Measurements from ENCODE around the gene LRP2. TPM values are rescaled to one million over a fixed set of nuclear protein-coding genes. Genes with fewer than 3 reads are reported as not detected.

Gene LRP2
- total and polyA plus RNA-seq, 8 donors: 2.5 to 34.6 (median 4.0) TPM

DNA sequence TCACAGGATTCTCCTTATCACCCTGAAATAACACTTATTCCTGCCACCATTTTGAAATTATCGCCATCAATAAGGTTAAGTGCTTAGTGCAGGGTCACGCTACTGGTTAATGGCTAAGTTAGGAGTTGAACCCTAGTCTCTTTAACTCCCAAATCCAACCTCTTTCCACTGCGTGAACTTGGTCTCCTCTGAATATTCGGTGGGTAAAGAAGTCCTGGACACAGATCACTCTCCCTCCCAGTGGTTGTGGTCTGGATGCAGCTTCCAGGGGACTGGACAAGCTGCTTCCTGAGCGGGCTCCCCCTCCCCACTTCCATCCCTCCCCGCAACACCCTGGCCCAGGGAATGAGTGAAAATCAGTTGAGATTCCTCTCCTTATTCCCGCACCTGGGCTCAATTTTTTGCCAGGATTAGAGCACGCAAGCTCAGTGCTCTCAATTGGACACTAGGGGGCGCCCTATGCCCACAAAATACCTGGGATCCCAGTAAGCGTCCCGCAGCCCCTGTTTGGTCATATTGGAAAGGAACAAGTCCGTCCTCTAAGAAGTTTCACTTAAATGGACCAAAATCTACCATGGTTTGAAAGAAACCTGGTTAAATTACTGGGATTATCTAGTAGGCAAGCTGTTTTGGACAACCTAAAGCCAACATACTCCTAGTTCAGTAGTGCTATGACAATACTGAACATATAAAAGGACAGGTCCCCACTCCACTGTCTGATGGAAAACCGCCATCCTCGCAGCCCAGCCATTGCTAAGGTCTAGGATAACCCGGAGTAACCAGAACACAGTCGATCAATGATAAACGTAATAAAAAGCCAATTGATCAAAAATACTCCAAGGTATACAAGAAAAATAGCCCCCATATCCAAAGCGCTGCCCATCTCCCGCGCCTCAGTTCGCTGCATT is 252.6 kb downstream of the LRP2 start:
- ATAC-seq (peak; percentile 97), DNase-seq (peak; percentile 65 to 82 (median 82))
- TF ChIP-seq, protein P1, sequence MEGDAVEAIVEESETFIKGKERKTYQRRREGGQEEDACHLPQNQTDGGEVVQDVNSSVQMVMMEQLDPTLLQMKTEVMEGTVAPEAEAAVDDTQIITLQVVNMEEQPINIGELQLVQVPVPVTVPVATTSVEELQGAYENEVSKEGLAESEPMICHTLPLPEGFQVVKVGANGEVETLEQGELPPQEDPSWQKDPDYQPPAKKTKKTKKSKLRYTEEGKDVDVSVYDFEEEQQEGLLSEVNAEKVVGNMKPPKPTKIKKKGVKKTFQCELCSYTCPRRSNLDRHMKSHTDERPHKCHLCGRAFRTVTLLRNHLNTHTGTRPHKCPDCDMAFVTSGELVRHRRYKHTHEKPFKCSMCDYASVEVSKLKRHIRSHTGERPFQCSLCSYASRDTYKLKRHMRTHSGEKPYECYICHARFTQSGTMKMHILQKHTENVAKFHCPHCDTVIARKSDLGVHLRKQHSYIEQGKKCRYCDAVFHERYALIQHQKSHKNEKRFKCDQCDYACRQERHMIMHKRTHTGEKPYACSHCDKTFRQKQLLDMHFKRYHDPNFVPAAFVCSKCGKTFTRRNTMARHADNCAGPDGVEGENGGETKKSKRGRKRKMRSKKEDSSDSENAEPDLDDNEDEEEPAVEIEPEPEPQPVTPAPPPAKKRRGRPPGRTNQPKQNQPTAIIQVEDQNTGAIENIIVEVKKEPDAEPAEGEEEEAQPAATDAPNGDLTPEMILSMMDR (IDR thresholded peaks at IDR 0.05): peak; percentile 89 to 92
- Histone ChIP-seq H3K4me3 (no peak overlapping the region), H3K9me3 (no peaks in the 10 kb centered on the region), H3K27me3 (no peaks in the 10 kb centered on the region), H3K4me1 (peaks cover 3 to 47% of the 10 kb centered on the region in 2 donors), H3K36me3 (no peaks in the 10 kb centered on the region), H3K27ac (peak overlapping the region in 1 of 2 donors; percentile 82)
- intact Hi-C loops (cut with DNase I): no loop called here

DNA sequence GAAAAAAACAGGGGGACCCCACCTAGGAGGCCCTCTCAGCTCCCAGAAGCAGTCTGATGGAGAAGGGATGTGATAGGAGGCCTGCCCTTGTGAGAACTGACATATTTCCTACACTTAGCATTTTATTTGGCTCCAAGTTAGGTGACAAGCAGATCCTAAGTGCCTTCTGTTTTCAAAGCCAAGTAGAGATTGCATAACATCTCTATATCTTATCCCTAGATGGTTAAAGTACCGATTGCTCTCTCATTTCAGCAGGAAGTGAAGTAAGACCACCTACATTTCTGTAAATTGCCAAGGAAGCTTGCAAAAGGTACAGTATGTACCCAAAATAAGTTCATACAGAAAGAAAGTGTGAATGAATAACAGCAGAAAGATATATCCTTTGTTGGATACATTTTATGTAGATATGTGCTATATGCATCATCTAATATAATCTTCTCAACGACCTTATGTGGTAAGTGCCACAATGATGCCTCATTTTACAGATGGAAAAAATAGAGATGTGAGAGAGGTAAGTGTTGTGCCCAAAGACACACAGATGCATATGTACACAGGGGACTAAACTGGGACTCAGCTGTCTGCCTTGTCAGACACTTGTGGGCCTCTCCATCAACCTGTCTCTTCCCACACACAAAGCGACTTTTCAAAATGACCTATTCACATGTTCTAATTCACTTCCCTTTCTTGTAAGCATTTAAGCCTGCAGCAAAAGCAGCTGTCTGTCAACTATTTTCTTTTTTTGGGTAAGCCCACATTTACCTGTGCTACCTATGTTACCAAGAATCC is 254.0 kb downstream of the LRP2 start:
- no peaks in the 10 kb centered on the region for H3K27me3 ChIP-seq
- ATAC-seq (no peak), DNase-seq (no peak)
- H3K4me1 ChIP-seq: peaks cover 3 to 44% of the 10 kb centered on the region in 2 donors
- H3K36me3 ChIP-seq: no peaks in the 10 kb centered on the region
- intact Hi-C loops (cut with DNase I): no loop called here
- H3K9me3 ChIP-seq: no peaks in the 10 kb centered on the region
- peak overlapping the region in 1 of 2 donors; percentile 82 for H3K27ac ChIP-seq
- TF ChIP-seq, protein P1 (IDR thresholded peaks at IDR 0.05): no peak
- H3K4me3 ChIP-seq: no peak overlapping the region

DNA sequence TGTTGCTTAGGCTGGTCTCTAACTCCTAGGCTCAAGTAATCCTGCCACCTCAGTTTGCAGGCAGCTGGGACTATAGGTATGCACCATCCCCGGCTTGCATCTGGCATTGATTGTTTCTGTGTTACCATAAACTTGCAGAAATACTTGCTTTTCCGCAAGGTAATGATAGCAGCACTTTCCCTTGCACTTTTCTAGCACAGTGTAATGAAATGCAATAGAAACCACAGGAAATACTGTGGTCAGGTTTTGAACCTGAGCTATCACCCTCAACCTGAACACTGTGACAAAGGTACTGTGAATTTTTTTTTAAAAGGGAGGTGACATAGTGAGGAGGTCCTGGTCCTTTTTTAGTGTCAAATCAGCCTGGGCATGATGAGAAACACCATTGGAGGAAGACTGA is 254.7 kb downstream of the LRP2 start:
- Histone ChIP-seq H3K4me1 (peaks cover 3 to 44% of the 10 kb centered on the region in 2 donors), H3K27ac (peak overlapping the region in 1 of 2 donors; percentile 82), H3K36me3 (no peaks in the 10 kb centered on the region), H3K27me3 (no peaks in the 10 kb centered on the region), H3K4me3 (no peak overlapping the region), H3K9me3 (no peaks in the 10 kb centered on the region)
- TF ChIP-seq, protein P1 (IDR thresholded peaks at IDR 0.05): no peak
- ATAC-seq (no peak), DNase-seq (no peak)
- intact Hi-C loops (cut with DNase I): no loop called here

DNA sequence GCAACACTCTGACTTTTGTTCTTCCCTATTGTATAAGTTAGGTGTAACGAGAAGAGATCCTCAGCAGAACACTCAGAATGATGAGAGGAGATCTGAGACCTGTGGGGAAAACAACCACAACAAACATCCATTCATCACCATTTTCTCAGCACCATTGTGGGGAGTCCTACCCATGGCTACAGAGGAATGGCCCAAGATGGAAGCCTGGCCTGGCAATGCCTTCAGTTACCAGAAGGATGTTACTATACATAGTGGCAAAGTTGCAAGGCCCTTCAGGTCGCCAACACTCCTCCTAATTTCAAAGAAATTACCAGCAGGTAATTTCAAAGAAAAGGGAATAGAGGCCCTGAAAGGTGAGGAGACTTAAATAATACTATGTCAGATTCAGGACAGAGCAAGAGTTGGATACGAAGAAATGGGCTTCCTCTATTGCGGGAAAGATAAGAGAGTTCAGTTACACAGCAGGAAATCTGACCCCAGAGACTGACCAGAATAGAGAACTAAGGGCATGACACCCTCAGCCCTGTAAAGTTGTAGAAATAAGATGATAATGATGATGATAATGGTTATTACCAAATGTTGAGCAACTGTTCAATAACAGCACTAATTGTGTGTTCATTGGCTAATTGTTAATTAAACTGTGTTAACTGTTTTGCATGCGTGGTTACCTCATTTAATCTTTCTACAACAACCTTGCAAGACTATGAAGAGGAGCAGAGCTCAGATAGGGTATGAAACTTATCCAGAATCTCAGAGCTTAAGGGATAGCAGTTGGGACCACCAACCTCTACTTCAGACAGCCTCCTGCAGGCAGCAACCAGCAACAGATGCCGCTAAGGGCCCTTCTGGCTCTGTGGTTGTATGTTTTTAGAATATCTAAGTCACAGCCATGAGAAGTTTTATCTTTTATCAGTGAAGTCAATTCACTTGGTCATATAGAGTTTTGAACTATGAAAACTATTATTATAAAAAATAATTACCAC is 255.5 kb downstream of the LRP2 start:
- Histone ChIP-seq H3K4me3 (no peak overlapping the region), H3K27me3 (no peaks in the 10 kb centered on the region), H3K4me1 (peaks cover 3 to 44% of the 10 kb centered on the region in 2 donors), H3K36me3 (no peaks in the 10 kb centered on the region), H3K27ac (peak overlapping the region in 1 of 2 donors; percentile 82), H3K9me3 (no peaks in the 10 kb centered on the region)
- DNase-seq: no peak
- TF ChIP-seq, protein P1 (IDR thresholded peaks at IDR 0.05): no peak
- no peak for ATAC-seq
- intact Hi-C loops (cut with DNase I): no loop called here

Data from left lung (tissue), 10 donors.